HEK293T (cell line): ENCODE data around the gene ZNF513.
A peak's percentile ranks its signal among the peaks of the same experiment; 100 is the strongest.
"Not testable (repeated sequence)": the region's sequence is repeated elsewhere in the genome, so short reads cannot be mapped to it uniquely, and the experiment has no call there.

Experiments
- CTCF ChIA-PET: fragments of 350-600 bp; formaldehyde crosslinking; extraction: SDS; loops from one replicate; lab custom pipeline; 2021; ENCODE audit warnings: antibody characterized with exemption, inconsistent platforms; lab: Yijun Ruan, JAX
- POLR2A ChIA-PET: fragments of 350-600 bp; formaldehyde crosslinking; extraction: SDS; loops from one replicate; lab custom pipeline; 2020; ENCODE audit warnings: antibody characterized with exemption, inconsistent platforms; lab: Yijun Ruan, JAX
- DNase-seq: peaks from one replicate; pipeline ENCODE4 v3.0.0; 2012; ENCODE audit warnings: mixed read lengths; ENCODE audit errors: extremely low spot score
- ARNT ChIP-seq: fragments of 450-650 bp; IDR thresholded peaks from 2 replicates; pipeline ENCODE4 v1.6.1; 2017; ENCODE audit warnings: mild to moderate bottlenecking
- BHLHE40 ChIP-seq: fragments of 450-650 bp; IDR thresholded peaks from 2 replicates; pipeline ENCODE4 v1.6.1; 2016; ENCODE audit warnings: mild to moderate bottlenecking, moderate library complexity, borderline replicate concordance
- CTBP1 ChIP-seq: fragments of 450-650 bp; IDR thresholded peaks from 2 replicates; pipeline ENCODE4 v1.6.1; 2016; ENCODE audit warnings: borderline replicate concordance
- ELF4 ChIP-seq: fragments of 450-650 bp; IDR thresholded peaks from 2 replicates; pipeline ENCODE4 v1.6.1; 2017; ENCODE audit warnings: antibody characterized with exemption
- FOXA1 ChIP-seq: fragments of 450-650 bp; IDR thresholded peaks from 2 replicates; pipeline ENCODE4 v1.6.1; 2016; ENCODE audit warnings: mild to moderate bottlenecking
- FOXK2 ChIP-seq: fragments of 450-650 bp; IDR thresholded peaks from 2 replicates; pipeline ENCODE4 v1.6.1; 2016; ENCODE audit warnings: mild to moderate bottlenecking
- FOXM1 ChIP-seq: fragments of 450-650 bp; IDR thresholded peaks from 2 replicates; pipeline ENCODE4 v1.6.1; 2017; ENCODE audit warnings: mild to moderate bottlenecking, borderline replicate concordance
- HDGF ChIP-seq: fragments of 450-650 bp; IDR thresholded peaks from 2 replicates; pipeline ENCODE4 v1.6.1; 2017; ENCODE audit warnings: antibody characterized with exemption, borderline replicate concordance
- L3MBTL2 ChIP-seq: fragments of 450-650 bp; conservative IDR thresholded peaks from 2 replicates; pipeline ENCODE4 v1.6.1; 2016; ENCODE audit warnings: mild to moderate bottlenecking
- LEF1 ChIP-seq: fragments of 450-650 bp; IDR thresholded peaks from 2 replicates; pipeline ENCODE4 v1.6.1; 2017; ENCODE audit warnings: mild to moderate bottlenecking, borderline replicate concordance
- NFRKB ChIP-seq: fragments of 450-650 bp; IDR thresholded peaks from 2 replicates; pipeline ENCODE4 v1.6.1; 2016; ENCODE audit warnings: mild to moderate bottlenecking, moderate library complexity
- SP1 ChIP-seq: fragments of 450-650 bp; IDR thresholded peaks from 2 replicates; pipeline ENCODE4 v1.6.1; 2017
- SUZ12 ChIP-seq: fragments of 450-650 bp; IDR thresholded peaks from 2 replicates; pipeline ENCODE4 v1.6.1; 2016; ENCODE audit warnings: mild to moderate bottlenecking
- TARDBP ChIP-seq: fragments of 450-650 bp; IDR thresholded peaks from 2 replicates; pipeline ENCODE4 v1.6.1; 2016
- ZNF384 ChIP-seq: fragments of 450-650 bp; IDR thresholded peaks from 2 replicates; pipeline ENCODE4 v1.6.1; 2016
- TF ChIP-seq, protein P1 (sequence below): fragments of 450-650 bp; IDR thresholded peaks from 2 replicates; pipeline ENCODE4 v1.6.1; 2016

ZNF513 gene, protein sequence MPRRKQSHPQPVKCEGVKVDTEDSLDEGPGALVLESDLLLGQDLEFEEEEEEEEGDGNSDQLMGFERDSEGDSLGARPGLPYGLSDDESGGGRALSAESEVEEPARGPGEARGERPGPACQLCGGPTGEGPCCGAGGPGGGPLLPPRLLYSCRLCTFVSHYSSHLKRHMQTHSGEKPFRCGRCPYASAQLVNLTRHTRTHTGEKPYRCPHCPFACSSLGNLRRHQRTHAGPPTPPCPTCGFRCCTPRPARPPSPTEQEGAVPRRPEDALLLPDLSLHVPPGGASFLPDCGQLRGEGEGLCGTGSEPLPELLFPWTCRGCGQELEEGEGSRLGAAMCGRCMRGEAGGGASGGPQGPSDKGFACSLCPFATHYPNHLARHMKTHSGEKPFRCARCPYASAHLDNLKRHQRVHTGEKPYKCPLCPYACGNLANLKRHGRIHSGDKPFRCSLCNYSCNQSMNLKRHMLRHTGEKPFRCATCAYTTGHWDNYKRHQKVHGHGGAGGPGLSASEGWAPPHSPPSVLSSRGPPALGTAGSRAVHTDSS

DNA sequence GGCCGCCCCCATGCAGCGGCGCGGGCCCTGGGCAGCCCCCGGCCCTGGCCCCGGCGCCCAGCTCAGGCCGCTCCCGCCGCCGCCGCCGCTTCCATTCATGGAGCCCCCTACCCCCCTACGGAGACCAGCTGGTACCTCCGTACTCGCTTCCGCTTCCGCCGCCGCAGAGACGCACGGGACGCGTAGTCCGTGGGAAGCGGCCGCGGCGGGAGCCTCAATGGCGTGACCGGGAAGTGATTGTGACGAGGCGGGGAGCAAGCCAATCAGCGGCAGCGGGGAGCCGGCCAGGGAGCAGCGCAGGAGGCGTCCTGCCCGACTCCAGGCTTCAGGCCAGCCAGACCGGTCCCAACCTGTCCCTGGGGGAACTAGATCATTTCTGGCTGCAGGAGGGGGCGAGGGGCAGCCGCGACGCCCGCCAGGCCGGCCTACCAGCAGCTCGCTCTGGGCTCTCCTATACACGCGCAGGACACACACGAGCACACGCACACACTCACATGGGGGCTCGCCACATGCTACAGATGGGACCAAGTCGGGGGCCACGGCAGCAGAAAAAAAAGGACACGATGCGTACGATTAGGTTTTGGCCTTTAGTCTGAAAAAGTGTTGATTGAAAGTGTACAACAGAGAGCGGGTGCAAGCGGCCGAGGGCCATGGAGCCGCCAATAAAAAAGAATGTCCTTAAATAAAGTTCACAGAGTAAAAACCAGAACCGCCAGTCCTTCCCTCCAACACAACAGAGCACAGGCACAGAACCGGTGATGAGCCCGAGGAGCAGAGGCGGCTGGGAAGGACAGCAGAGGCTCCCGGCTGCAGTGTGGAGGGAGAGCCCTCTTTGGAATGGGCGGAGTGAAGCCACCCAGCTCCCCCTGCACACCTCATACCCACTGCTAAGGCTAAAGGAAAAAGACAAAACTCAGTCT is at the start of gene ZNF513:
Gene ZNF513, minus strand, starts transcription at position 109 of the 920 bp plus-strand sequence. CDS start 208 bp downstream, outside the sequence.
- TF ChIP-seq FOXK2 (no peak), ARNT (no peak), SUZ12 (no peak), L3MBTL2 (peak; percentile 40), ZNF384 (no peak), BHLHE40 (no peak), FOXA1 (no peak), TARDBP (no peak), NFRKB (no peak), CTBP1 (no peak), LEF1 (no peak), SP1 (no peak), ELF4 (peak; percentile 39; the same call in 1 of the 2 replicates), FOXM1 (peak; percentile 59; the same call in 1 of the 2 replicates), HDGF (no peak)
- TF ChIP-seq, protein P1, sequence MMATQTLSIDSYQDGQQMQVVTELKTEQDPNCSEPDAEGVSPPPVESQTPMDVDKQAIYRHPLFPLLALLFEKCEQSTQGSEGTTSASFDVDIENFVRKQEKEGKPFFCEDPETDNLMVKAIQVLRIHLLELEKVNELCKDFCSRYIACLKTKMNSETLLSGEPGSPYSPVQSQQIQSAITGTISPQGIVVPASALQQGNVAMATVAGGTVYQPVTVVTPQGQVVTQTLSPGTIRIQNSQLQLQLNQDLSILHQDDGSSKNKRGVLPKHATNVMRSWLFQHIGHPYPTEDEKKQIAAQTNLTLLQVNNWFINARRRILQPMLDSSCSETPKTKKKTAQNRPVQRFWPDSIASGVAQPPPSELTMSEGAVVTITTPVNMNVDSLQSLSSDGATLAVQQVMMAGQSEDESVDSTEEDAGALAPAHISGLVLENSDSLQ: no peak
- ChIA-PET POLR2A (interaction anchor here (0.6 to 3.0 kb wide), 10 partner anchors 10 to 283 kb away, joined by 3 to 20 read pairs (median 4); partner anchors contain the start of genes EIF2B4, NRBP1, PPM1G and SLC4A1AP), CTCF (interaction anchor here (0.7 to 1.1 kb wide), 2 partner anchors 11 to 101 kb away, joined by 3 read pairs; no protein-coding TSS in a partner anchor)
- peak; percentile 91 for DNase-seq

DNA sequence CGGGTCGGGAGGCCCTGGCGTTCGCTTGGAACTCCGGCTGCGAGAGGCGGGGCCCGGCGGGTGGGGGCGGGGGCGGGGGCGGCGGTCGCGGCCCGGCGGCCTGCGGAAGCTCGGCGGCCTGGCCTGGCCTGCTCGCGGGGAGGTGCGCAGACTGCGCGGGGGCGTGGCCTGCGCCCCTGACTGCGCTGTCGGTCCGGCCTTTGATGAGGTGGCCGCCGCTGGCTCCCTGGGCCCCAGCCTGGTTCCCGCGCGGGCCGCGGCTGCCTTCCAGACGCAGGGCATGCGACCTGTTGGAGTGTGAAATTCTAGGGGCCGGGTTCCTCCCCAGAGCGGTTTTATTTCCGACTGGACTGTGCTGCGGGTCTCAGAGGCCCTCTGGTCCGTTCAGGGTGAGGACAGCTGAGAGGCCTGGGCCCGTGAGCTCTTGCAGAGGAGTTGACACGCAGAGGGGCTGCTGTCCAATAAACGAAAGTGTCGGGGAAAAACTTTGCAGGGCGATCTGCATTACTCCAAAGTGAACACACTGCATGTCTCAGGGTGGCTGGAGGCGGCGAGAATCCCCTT is 48.5 kb upstream of the ZNF513 start:
- ChIA-PET POLR2A (interaction anchor here (0.8 to 8.4 kb wide), 14 partner anchors 9 to 154 kb away, joined by 3 to 135 read pairs (median 3); partner anchors contain the start of genes GTF3C2, PPM1G, ZNF512 and ZNF513), CTCF (interaction anchor here (0.9 to 3.4 kb wide), 4 partner anchors 10 to 20 kb away, joined by 3 to 12 read pairs (median 6); partner anchors contain the start of gene PPM1G)
- peak; percentile 90 for DNase-seq
- TF ChIP-seq L3MBTL2: peak; percentile 49
- no peak for TF ChIP-seq CTBP1
- TF ChIP-seq NFRKB: no peak

DNA sequence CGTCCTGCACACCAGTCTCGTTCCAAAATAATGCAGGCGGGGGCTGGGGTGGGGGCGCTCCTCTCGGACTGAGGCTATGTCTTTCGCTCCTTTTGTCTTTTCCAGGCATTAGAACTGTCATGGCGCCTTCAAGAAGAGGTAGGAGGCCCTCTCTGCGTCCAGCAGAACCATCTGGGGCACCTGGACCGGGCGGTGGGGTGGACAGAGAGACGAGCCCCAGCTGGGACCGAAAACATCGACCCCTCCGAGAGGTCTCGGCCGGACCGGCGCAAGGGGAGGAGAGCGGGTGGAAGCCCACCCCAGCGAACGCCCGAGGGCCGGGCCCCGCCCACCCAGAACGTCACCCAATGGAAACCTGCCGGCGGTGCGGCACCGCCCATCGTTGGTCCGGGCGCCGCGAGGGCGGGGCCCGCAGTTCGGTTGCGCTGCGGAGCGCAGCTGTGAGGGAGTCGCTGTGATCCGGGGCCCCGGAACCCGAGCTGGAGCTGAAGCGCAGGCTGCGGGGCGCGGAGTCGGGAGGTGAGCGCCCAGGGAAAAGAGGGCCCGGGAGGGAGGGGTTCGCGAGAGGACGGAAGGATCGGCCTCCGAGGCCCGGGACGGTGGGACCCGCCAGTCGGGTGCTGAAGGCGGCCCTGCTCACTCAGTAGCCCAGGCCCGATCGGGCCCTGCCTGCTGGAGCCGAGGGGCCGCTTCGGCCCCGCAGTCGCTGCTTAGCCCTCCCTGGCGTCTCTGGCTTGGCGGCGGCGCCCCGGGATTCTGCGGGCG is 47.9 kb upstream of the ZNF513 start, which contains the start of gene NRBP1:
Gene NRBP1, plus strand, starts transcription at position 419 of the 765 bp plus-strand sequence. CDS start 4,643 bp downstream, outside the sequence.
- CTCF ChIA-PET: interaction anchor here (0.5 to 3.4 kb wide), 3 partner anchors 17 to 36 kb away, joined by 3 to 12 read pairs (median 4); partner anchors contain the start of gene PPM1G
- TF ChIP-seq ZNF384: no peak
- TF ChIP-seq HDGF: 0 out of 2 replicates have a peak, but pooled peaks have one; percentile 40
- no peak for TF ChIP-seq FOXK2
- TF ChIP-seq NFRKB: no peak
- peak; percentile 93; the same call in 1 of the 2 replicates for TF ChIP-seq FOXM1
- no peak for TF ChIP-seq TARDBP
- peak; percentile 93 for DNase-seq
- POLR2A ChIA-PET: interaction anchor here (0.7 to 8.4 kb wide), 13 partner anchors 9 to 71 kb away, joined by 3 to 135 read pairs (median 3); partner anchors contain the start of genes EIF2B4, GTF3C2, PPM1G and ZNF513

DNA sequence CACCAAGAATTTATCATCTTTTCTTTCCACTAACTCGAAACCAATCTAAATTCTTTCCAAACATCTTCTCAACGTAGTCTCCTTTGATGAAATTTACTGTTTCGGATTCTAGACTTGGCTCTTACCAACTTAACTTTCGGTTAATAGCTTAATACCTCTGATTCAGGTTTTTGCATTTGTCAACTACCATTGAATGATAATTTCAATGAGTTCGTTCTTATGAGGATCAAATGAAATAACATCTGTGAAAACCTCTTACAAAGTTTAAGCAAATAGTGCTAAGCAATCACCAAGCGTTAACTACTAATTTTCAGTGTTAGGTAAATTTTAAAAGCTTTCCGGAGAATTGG is 47.3 kb upstream of the ZNF513 start:
- TF ChIP-seq ARNT (no peak), L3MBTL2 (0 out of 2 replicates have a peak, but pooled peaks have one; percentile 2)
- POLR2A ChIA-PET: interaction anchor here (0.7 to 8.4 kb wide), 8 partner anchors 9 to 65 kb away, joined by 3 to 135 read pairs (median 4); partner anchors contain the start of genes EIF2B4, PPM1G and ZNF513
- DNase-seq: no peak
- CTCF ChIA-PET: interaction anchor here (3.4 kb wide), 1 partner anchor 18 kb away, joined by 12 read pairs; the partner anchor contains the start of gene PPM1G

DNA sequence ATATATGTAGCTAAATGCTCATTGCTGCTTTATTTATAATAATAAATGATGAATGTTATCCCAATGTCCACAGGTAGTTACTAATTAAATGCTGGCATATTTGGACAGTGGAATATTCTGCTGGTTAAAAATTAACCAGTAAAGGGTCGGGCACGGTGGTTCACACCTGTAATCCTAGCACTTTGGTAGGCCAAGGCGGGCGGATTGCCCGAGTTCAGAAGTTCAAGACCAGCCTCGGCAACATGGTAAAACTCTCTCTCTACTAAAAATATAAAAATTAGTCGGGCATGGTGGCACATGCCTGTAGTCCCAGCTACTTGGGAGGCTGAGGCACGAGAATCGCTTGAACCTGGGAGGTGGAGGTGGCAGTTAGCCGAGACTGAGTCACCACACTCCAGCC is 44.5 kb upstream of the ZNF513 start:
- CTCF ChIA-PET, DNase-seq: not testable (repeated sequence)
- POLR2A ChIA-PET: interaction anchor here (1.8 kb wide), 1 partner anchor 15 kb away, joined by 17 read pairs; the partner anchor contains the start of gene PPM1G

DNA sequence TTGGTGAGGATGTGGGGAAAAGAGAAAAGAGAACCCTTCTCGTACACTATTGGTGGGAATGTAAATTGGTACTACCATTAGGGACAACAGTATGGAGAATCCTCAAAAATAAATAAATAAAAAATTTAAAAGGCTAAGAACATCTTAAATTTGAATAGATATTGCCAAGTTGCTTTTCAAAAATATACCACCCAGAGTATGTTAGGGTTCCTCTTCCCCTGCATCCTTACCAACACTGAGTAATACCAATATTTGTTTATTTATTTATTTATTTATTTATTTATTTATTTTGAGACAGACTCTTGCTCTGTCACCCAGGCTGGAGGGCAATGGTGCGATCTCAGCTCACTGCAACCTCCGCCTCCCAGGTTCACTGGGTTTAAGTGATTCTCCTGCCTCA is 42.4 kb upstream of the ZNF513 start:
- CTCF ChIA-PET: no interaction called here
- DNase-seq: no peak
- POLR2A ChIA-PET: no interaction called here
- TF ChIP-seq NFRKB (no peak), ZNF384 (no peak), BHLHE40 (no peak), FOXA1 (no peak), CTBP1 (no peak), L3MBTL2 (no peak), SUZ12 (no peak), SP1 (no peak)
